GM13977 (cell line): ENCODE measurements around the gene C2CD2.

Experiments used
- DNase-seq: peaks from one replicate; pipeline ENCODE4 v3.0.0; 2012; ENCODE audit warnings: low spot score
- in situ Hi-C: fragments of 300-500 bp; cut with MboI; formaldehyde crosslinking; loops from one replicate; pipeline ENCODE4 v1.12.0; 2022; ENCODE audit warnings: low sequenced_read_pairs, low pct_unique_long_range_greater_than_20kb, mixed read lengths, inconsistent platforms; ENCODE audit not compliant: unreplicated experiment
- TF ChIP-seq, protein P1 (sequence below): IDR thresholded peaks from 2 replicates; pipeline ENCODE4 v1.5.1; 2012; ENCODE audit warnings: mild to moderate bottlenecking, control low read depth; ENCODE audit not compliant: insufficient read depth; ENCODE audit errors: extremely low read depth, missing control alignments

Gene C2CD2

DNA sequence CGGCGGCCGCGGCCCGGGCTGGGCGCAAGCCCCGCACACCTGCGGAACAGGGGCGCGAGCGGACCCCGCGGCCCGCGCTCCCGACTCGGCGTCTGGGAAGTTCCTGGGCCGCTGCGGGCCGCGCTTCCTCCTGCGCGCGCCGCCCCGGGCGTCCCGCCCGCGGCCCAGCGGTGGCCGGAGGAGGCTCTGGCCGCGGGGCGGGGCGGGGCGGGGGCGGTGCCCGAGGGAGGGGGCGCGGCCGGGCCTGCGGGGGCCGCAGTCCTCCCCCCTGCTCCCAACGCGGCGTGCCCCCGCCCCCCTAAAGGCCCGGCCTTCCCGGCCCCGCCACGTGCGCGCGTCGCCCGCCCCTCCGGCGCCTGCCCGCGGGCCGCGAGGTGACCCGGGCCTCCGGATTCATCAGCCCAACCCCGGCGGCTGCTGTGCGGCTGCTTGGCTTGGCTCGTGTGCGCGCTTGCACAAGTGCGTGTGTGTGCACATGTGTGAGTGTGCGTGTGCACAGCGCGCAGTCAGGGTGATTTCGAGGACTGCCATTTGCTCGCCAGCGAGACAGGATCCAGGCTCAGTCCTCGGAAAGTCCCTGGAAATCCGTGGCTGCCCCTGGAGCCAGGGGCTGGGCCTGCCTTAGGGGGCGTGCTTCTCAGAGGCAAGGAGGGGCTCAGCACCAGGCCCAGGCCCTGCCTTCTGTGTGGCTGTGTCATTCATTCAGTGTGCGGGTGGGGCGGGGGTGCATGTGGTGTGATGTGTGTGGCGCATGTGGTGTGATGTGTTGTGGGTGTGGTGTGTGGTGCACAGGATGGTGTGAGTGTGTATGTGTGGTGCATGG, at the start of gene C2CD2:
TSS of gene C2CD2 (minus strand) at position 188 of the 823 bp plus-strand sequence. CDS start 370 bp downstream, outside the sequence.
- DNase-seq = peak; percentile 97
- TF ChIP-seq, protein P1, sequence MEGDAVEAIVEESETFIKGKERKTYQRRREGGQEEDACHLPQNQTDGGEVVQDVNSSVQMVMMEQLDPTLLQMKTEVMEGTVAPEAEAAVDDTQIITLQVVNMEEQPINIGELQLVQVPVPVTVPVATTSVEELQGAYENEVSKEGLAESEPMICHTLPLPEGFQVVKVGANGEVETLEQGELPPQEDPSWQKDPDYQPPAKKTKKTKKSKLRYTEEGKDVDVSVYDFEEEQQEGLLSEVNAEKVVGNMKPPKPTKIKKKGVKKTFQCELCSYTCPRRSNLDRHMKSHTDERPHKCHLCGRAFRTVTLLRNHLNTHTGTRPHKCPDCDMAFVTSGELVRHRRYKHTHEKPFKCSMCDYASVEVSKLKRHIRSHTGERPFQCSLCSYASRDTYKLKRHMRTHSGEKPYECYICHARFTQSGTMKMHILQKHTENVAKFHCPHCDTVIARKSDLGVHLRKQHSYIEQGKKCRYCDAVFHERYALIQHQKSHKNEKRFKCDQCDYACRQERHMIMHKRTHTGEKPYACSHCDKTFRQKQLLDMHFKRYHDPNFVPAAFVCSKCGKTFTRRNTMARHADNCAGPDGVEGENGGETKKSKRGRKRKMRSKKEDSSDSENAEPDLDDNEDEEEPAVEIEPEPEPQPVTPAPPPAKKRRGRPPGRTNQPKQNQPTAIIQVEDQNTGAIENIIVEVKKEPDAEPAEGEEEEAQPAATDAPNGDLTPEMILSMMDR = no peak
- in situ Hi-C loops = no loop called here

GRCh38 chr21:42003051-42003461, 49.2 kb upstream of the C2CD2 start:
- in situ Hi-C loops = no loop called here
- TF ChIP-seq, protein P1 = no peak
- DNase-seq = no peak

- TF ChIP-seq, protein P1 = no peak
- in situ Hi-C loops = no loop called here
- DNase-seq = peak; percentile 56
Measured at GRCh38 chr21:42002421-42002958, 48.7 kb upstream of the C2CD2 start.

- no peak for DNase-seq
- TF ChIP-seq, protein P1 = no peak
- in situ Hi-C loops = no loop called here
Measured at GRCh38 chr21:42001781-42002180, 48.0 kb upstream of the C2CD2 start.

GRCh38 chr21:42000908-42001307, 47.1 kb upstream of the C2CD2 start:
- in situ Hi-C loops = no loop called here
- TF ChIP-seq, protein P1 = no peak
- no peak for DNase-seq

DNA sequence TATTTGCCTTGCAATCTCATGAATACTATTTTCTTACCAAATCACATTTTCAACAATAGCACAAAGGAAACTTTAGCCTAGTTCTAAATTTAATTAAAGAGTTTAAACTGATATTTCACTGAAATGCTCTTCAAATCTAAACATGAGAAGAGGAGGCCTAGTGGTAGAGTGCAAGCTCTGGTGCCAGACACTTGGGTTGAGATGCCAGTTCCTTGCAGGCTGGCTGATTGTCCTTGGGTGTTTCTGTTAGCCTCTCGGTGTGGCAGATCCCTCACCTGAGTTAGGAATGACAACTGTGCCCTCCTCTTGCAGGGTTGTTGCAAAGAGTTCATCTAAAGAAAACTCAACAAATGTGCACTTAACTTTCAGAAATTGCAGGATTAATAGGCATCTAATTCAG, 43.8 kb upstream of the C2CD2 start:
- DNase-seq = no peak
- TF ChIP-seq, protein P1 = no peak
- in situ Hi-C loops = no loop called here
